Ammon's horn (tissue), 1 donor: ENCODE data around the gene PLPPR3.
"Not testable (repeated sequence)": the region's sequence is repeated elsewhere in the genome, so short reads cannot be mapped to it uniquely, and the experiment has no call there.

Experiments
- DNase-seq: peaks from one replicate; pipeline ENCODE4 v3.0.0-alpha.2; 2016; ENCODE audit warnings: low spot score

PLPPR3 gene

DNA sequence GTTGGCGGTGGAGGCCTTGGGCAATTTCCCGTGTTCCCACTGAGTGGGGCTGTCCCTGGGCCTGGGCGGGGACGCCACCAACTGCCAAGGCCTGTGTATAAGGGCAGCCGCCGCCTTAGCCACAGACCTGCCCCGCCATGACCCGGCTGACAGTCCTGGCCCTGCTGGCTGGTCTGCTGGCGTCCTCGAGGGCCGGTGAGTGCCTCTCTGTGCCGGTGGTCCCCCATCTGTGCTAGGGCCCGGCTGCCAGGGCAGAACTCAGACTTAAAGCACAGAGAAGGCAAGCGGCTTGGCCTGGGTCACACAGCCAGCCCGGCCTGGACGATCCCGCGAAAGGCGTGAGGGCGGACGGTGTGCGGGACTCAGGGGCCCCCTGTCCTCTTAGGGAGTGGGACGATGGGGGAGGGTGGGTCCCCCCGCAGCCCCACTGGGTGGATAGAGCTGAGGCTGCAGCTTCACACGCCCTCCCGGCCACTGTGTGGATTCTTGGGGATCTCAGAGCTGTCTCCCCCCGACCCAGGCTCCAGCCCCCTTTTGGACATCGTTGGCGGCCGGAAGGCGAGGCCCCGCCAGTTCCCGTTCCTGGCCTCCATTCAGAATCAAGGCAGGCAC lies 6.1 kb upstream of the PLPPR3 start, which contains the start of gene AZU1:
TSS of gene AZU1 (plus strand) at position 128 of the 612 bp plus-strand sequence. CDS start at position 138, 10 bp downstream.
- no peak for DNase-seq

DNA sequence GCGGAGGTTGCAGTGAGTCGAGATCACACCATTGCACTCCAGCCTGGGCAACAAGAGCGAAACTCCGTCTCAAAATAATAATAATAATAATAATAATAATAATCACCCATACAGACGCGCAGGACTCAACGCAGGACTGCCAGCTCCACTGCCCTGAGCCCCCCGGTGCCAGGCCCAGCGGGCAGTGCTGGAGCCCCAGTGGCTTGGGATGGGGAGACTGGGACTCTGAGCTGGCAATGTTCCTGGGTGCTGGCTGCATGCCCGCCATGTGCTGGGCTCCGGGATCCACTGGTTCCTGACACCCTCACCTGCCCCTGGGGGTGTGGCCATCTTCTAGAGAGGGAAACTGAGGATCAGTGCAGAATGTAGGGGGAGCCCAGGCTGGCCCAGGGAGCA lies 5.6 kb upstream of the PLPPR3 start:
- no peak for DNase-seq

DNA sequence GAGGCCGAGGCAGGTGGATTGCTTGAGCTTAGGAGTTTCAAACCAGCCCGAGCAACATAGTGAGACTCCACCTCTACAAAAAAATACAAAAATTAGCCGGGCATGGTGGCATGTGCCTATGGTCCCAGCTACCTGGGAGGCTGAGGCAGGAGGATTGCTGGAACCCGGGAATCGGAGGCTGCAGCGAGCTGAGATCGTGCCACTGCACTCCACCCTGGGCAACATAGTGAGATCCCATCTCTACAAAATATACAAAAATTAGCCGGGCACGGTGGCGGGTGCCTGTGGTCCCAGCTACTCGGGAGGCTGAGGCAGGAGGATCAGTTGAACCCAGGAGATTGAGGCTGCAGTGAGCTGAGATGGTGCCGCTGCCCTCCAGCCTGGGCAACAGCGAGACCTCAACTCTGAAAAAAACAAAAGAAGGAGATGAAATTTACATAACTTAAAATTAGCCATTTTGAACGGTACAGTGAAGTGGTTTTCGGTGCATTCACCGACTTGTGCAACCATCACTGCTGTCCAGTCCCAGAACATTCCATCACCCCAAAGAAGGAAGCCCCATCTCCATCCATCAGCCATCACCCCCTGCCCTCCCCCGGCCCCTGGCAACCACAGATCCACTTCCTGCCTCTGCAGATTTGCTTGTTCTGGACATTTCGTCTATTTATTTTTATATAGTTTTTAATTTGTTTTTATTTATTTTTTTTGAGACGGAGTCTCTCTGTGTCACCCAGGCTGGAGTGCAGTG lies 4.3 kb upstream of the PLPPR3 start:
- no peak for DNase-seq

DNA sequence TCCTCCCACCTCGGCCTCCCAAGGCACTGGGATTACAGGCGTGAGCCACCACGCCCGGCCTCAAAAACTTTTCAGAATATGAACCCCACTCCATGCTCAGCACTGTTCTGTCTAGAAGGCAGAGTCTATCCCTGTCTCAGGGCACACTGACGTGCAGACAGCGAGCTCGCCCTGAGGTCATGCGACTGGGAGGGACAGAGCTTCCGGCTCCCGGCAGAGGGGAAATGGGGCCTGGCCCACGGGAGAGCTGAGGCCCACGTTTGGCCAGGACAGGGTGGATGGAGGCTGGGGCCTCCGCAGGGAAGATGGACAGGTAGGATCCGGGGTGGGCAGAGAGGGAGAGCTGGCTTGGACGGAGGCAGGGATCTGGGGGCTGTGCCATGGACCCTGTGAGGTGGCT lies 3.1 kb upstream of the PLPPR3 start:
- DNase-seq = no peak

DNA sequence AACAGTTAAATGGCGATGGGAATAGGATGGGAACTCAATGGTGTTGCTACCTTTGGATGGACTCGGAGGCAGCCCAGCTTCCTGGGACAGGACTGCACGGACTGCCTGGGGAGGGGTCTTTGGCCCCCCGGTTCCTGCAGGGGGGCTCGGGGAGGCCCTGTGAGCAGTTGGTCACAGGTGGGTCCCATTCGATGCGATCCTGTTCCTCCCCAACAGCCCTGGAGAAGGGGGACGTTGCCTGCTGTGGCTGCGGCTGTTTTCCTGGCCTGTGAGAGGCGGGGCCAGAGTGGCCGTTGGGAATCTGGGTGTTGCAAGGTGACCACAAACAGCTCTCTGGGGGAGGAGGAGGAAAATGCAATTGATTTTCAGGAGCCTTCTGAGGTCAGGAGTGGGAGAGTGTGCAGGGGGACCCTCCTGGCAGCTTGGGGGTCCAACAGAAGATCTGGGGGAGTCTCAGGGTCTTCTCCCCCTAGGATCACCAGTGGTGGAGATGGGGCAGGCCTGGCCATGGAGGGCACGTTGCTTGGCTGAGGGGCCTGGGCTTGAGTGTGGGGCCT lies 1.9 kb upstream of the PLPPR3 start:
- no peak for DNase-seq

DNA sequence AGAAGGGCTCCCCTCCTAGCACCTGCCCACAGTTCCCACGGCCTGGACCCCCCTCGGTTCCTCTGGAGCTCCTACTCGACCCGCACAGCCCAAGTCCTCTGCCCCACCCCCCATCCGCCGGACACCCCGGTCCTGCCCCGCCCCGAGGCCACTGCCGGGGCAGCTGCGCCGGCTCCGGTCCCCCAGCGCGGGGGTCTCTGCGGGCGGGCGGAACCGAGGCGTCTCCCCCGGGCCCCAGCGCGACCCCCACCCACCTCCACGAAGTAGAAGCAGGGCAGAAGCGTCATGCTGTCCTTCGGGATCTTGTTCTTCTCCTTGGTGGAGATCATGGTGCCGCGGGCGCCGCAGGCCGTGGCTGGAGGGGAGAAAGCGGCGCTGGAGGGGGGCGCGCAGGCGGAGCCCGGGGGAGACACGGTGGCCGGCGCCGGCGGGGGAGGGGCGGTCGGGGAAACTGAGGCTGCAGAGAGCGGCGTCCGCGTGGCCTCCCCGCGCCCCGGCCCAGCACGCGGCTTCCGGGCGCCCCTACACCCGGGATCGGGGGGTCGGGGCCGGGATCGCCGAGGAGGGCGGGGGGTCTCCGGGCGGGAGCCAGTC lies 427 bp downstream of the PLPPR3 start:
- DNase-seq = no peak

DNA sequence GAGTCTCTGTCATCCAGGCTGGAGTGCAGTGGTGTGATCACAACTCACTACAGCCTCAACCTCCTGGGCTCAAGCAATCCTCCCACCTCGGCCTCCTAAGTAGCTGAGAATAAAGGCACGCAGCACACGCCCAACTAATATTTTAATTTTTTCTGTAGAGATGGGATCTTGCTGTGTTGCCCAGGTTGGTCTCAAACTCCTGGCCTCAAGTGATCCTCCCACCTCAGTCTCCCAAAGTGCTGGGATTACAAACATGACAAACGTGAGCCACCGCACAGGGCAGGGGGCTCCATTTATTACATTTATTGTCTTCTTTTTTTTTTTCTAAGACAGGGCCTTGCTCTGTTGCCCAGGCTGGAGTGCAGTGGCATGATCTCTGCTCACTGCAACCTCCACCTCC lies 1.5 kb downstream of the PLPPR3 start:
- not testable (repeated sequence) for DNase-seq

DNA sequence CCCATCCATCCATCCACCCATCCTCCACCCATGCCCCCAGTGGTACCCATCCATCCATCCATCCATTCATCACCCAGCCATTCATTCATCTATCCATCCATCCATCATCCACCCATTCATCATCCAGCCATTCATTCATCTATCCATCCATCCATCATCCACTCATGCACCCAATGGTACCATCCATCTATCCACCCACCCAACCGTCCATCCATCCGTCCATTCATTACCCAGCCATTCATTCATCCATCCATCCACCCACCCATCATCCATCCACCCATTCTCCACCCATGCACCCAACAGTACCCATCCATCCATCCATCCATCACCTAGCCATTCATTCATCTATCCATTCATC lies 5.3 kb downstream of the PLPPR3 start:
- DNase-seq = no peak

DNA sequence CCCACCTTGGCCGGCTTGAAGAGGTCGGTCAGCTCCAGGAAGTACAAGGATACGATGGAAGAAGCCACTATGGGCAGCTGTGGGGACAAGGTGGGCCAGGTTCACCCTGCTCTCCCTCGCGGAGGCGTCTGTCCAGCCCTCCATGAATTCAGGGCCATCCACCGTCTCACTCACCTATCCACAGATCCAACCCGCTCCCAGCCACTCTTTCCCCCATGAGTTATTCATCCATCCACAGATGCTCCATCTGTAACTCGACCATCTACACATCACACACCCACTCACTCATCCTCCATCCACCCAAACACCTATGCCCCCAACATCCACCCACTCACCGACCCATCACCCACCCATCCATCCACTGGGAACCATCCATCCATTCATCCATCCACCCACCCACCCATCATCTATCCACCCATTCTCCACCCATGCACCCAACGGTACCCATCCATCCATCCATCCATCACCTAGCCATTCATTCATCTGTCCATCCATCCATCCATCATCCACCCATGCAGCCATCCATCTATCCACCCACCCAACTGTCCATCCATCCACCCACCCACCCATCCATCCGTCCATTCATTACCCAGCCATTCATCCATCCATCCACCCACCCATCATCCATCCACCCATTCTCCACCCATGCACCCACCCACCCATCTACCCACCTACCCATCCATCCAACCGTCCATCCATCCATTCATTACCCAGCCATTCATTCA lies 5.8 kb downstream of the PLPPR3 start:
- no peak for DNase-seq

DNA sequence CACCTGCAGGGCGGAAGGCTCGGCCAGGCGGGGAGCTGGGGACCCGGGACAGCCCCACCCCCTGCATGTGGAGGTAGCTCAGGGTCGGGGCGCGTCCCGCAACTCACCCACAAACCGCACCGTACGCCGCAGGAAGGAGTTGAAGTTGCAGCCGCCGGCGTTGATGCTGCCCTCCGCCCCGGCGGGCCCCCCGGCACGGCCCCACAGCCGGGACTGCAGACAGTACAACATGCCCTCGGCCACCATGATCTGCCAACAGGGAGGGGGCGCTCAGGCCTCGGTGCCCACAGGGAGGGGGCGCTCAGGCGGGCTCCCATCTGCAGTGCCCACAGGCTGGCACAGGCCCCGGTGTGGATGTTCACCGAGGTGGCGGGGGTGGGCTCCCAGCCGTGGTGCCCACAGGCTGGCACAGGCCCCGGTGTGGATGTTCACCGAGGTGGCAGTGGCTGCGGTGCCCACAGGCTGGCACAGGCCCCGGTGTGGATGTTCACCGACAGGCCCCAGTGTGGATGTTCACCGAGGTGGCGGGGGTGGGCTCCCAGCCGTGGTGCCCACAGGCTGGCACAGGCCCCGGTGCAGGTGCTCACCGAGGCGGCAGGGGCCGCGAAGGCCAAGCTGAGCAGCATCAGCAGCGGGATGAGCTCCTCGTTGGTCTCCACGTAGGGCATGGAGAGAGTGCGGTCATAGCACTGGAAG lies 6.5 kb downstream of the PLPPR3 start:
- no peak for DNase-seq

DNA sequence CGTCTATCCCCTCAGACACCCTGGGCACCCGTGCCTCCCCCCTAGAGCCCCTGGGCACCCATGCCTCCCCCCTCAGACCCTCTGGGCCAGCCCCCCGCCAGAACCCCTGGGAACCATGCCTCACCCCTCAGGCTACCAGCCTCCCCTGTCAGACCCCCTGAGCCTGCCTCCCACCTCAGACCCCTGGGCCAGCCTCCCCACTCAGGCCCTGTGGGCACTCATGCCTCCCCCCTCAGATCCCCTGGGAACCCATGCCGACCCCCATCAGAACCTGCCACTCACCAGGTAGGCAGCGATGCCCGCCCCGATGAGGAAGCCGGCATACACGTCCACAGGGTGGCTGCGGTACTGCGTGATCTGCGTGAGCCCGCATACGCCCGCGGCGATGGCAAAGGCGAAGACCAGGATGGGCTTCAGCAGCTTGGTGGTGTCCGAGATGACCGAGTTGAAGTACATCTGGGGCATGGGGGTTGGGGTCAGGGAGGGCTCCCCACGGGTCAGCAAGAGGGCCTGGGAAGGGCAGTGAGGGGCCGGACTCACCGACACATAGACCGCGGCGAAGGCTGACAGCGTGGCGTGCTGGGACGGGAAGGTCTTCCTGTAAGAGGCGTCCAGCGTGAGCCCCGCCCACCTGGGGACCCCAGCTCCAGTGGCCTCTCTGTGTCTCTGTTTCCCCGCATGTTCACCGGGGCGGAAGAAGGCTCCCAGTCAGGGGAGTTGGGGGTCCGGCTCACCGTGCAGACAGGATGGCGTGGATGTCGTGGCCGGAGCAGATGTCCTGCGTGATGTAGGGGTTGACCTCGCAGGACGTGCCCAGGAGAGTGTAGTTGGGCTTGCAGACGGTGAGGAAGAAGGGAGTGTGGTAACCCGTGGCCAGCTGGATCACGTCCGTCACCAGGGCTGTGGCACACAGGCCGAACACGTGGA lies 7.3 kb downstream of the PLPPR3 start:
- no peak for DNase-seq

DNA sequence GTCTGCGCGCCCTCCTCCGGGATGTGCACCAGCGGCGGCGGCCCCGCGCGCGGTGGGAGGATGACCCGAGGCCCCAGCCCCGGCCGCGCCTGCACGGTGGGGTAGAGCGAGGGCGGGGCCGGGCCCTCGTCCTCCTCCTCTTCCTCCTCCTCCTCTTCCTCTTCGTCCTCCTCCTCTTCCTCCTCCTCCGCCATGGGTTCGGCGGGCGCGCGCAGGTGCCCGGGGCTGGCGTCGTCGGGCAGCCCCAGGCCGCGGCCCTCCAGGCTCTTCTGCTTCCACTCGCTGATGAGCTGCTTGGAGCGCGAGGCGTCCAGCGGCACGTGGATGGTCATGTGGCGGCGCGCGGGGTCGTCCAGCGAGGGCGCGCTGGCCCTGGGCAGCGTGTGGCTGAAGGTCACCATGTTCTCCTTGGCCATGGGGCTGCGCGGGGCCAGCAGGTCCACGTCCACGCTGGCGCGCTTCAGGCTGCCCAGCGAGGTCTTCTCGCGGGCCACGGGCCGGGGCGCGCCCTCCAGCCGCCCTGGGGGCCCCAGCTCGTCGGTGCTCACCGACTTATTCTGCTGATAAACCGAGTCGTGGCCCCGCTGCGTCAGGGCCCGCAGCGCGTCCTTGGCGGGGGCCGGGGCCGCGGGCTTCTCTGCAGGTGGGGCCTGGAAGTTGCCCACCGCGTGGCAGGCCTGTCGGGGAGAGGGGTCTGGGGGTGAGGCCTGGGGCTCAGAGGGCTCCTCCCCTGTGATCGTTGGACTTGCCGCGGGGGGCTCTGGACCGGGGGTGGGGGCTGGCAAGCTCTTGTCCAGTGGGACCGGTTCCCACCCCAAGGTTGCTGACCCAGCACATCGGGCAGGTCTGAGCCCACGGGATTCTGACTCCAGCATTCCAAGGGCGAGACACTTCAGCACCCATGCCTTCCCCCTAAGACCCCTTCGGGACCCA lies 8.3 kb downstream of the PLPPR3 start:
- no peak for DNase-seq

DNA sequence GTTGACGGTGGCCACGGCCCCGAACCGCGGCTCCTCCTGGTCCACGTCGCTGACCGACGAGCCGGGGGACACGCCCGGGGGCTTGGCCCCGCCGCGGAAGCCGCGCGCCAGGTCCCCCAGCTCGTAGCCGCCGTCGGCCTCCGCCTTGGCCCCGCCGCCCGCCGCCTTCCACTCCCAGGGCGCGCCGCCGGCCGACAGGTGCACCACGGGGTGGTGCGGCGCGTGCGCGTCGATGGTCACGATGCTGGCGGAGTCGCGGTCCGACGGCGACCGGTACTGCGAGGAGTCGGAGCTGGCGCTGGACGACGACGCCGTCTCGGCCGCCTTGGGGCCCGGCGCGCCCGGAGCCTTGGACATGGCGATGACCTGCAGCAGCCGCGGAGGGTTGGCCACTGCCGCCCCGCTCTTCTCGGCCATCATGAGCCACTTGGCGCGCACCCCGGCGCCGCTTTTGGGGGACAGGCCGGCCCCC lies 9.0 kb downstream of the PLPPR3 start:
- no peak for DNase-seq

DNA sequence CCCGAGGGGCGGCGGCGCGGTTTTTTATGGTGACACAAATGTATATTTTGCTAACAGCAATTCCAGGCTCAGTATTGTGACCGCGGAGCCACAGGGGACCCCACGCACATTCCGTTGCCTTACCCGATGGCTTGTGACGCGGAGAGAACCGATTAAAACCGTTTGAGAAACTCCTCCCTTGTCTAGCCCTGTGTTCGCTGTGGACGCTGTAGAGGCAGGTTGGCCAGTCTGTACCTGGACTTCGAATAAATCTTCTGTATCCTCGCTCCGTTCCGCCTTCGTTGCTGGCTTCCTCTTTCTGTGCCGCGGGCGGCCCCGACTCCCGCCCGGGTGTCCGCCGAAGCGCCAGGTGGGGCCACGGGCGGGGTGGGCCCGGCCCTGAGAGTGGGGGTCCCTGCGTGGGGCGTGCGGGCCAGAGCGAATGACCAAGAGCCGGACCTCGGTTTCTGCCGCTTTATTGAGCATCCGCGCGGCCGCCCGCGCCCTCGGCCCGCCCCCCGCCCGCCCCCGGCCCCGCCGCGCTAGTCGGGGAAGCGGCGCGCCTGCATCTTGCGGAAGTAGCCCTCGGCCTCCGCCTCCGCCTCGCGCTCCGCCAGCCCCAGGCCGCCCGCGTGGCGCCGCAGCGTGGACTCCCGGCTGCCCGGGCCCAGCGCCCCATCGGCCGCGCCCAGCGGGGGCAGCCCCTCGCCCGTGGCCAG lies 9.6 kb downstream of the PLPPR3 start:
- no peak for DNase-seq

DNA sequence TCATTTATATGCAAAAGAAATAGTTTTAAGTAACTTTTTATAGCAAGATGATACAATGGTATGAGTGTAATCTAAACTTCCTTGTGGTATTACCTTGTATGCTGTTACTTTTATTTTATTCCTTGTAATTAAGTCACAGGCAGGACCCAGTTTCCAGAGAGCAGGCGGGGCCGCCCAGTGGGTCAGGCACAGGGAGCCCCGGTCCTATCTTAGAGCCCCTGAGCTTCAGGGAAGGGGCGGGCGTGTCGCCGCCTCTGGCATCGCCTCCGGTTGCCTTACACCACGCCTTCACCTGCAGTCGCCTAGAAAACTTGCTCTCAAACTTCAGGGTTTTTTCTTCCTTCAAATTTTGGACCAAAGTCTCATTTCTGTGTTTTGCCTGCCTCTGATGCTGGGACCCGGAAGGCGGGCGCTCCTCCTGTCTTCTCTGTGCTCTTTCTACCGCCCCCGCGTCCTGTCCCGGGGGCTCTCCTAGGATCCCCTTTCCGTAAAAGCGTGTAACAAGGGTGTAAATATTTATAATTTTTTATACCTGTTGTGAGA lies 10.2 kb downstream of the PLPPR3 start:
- DNase-seq = no peak

DNA sequence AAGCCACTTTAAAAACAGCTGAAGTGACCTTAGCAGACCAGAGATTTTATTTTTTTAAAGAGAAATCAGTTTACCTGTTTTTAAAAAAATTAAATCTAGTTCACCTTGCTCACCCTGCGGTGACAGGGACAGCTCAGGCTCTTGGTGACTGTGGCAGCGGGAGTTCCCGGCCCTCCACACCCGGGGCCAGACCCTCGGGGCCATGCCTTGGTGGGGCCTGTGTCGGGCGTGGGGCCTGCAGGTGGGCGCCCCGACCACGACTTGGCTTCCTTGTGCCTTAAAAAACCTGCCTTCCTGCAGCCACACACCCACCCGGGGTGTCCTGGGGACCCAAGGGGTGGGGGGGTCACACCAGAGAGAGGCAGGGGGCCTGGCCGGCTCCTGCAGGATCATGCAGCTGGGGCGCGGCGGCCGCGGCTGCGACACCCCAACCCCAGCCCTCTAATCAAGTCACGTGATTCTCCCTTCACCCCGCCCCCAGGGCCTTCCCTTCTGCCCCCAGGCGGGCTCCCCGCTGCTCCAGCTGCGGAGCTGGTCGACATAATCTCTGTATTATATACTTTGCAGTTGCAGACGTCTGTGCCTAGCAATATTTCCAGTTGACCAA lies 10.8 kb downstream of the PLPPR3 start:
- no peak for DNase-seq

DNA sequence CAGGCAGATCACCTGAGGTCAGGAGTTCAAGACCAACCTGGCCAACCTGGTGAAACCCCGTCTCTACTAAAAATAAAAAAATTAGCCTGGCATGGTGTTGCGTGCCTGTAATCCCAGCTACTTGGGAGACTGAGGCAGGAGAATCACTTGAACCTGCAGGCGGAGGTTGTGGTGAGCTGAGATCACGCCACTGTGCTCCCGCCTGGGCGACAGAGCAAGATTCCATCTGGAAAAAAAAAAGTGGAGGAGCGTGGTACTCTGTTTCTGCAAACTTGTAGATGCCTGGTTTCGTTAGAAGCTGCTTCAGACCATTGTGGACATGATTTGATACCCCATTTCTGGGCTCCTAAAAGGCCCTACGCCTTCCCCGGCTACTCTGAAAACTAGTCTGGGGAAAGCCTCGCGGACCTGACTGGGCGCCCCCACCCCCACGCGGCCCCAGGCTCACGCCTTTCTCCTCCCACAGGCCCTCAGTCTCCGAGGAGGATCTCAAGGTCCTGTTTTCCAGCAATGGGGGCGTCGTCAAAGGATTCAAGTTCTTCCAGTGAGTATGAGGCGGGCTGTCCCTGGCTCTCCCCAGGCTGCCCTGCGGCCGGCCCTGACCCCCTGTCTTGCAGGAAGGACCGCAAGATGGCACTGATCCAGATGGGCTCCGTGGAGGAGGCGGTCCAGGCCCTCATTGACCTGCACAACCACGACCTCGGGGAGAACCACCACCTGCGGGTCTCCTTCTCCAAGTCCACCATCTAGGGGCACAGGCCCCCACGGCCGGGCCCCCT lies 11.5 kb downstream of the PLPPR3 start:
- DNase-seq = no peak
